ENCODE measurements around the gene FNDC3B.

DNA sequence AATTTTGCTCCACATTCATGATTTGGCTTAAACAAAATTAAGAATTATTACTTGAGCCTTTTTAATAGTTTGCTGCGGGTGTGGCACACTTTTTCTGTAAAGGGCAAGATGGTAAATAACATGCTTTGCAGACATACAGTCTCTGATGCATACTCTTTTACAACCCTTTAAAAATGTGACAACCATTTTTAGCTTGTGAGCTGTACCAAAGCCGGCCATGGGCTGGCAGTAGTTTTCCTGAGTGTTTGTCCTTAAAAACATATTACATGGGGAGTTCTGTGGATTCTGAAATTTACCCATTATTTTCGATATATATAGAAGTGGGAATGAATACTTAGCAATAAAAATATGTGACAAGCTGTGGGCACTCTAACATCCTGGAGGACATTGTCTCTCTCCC is 163.4 kb downstream of the FNDC3B start:
- TF ChIP-seq CTCF (IDR thresholded peaks at IDR 0.05; ENCODE audit: insufficient read depth, low read length, poor library complexity, severe bottlenecking) (no peak), EZH2phosphoT487 (conservative IDR thresholded peaks at IDR 0.05; ENCODE audit: low read length) (no peak)

Data from SU-DHL-6 (cell line).